Liver (tissue), 3 donors: Measurements from ENCODE around the gene RGL1.

Source experiments
- CTCF ChIP-seq: fragments of 150-350 bp; IDR thresholded peaks from 2 replicates; pipeline ENCODE4 v1.5.1; 2017; ENCODE audit warnings: improper control_type of control experiment, low read depth, low read length; ENCODE audit not compliant: missing input control
- JUND ChIP-seq, 2 donors: IDR thresholded peaks; 2 replicates each; pipeline ENCODE4 v1.6.1; 2016; ENCODE audit warnings: antibody characterized with exemption in 2 of 2
- RAD21 ChIP-seq, 2 donors: IDR thresholded peaks; 2 replicates each; pipeline ENCODE4 v1.6.1; 2016; ENCODE audit warnings: antibody characterized with exemption in 2 of 2, mild to moderate bottlenecking in 2 of 2
- YY1 ChIP-seq: IDR thresholded peaks from 2 replicates; pipeline ENCODE4 v1.6.1; 2016; ENCODE audit warnings: antibody characterized with exemption, mild to moderate bottlenecking
- donor health status: healthy.
- donor health status: healthy.

- no peak for TF ChIP-seq CTCF
- no peak for TF ChIP-seq RAD21 (IDR thresholded peaks at IDR 0.05)
- TF ChIP-seq JUND (IDR thresholded peaks at IDR 0.05): no peak
- TF ChIP-seq YY1: no peak
Measured at GRCh38 chr1:183962903-183963302, 158.0 kb downstream of the RGL1 start.
